ENCODE measurements around the gene EDDM3A. TPM values are rescaled to one million over a fixed set of nuclear protein-coding genes. Genes with fewer than 3 reads are reported as not detected.
"Not testable (repeated sequence)": the region's sequence is repeated elsewhere in the genome, so short reads cannot be mapped to it uniquely, and the experiment has no call there.

The EDDM3A gene
- total and polyA plus RNA-seq, 8 donors, result 0.15 to 0.47 (median 0.23) TPM; not detected in 4

DNA sequence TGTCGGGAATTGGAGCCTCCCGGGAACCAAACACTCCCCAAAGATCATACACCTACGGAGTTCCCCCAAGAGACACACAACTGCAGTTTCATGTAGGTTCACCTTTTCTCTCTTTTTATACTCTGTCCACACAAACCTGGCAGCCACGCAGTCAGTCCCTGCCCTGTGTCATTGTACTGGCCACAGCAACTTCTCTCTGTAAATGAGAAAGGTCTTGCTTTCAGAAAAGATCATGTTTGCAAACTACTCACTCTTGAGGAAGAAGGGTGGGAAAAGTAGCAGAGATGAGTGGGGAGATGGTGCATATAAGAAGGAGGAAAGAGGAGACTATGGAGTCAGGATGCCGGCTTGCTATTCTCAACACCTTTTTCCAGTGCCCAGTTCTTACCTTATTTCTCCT, 46.8 kb upstream of the EDDM3A start:
- DNase-seq (no peak), ATAC-seq (no peak)
- TF ChIP-seq, protein P1, sequence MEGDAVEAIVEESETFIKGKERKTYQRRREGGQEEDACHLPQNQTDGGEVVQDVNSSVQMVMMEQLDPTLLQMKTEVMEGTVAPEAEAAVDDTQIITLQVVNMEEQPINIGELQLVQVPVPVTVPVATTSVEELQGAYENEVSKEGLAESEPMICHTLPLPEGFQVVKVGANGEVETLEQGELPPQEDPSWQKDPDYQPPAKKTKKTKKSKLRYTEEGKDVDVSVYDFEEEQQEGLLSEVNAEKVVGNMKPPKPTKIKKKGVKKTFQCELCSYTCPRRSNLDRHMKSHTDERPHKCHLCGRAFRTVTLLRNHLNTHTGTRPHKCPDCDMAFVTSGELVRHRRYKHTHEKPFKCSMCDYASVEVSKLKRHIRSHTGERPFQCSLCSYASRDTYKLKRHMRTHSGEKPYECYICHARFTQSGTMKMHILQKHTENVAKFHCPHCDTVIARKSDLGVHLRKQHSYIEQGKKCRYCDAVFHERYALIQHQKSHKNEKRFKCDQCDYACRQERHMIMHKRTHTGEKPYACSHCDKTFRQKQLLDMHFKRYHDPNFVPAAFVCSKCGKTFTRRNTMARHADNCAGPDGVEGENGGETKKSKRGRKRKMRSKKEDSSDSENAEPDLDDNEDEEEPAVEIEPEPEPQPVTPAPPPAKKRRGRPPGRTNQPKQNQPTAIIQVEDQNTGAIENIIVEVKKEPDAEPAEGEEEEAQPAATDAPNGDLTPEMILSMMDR (IDR thresholded peaks at IDR 0.05), result no peak
- no peaks in the 10 kb centered on the region for H3K9me3 ChIP-seq
- H3K27me3 ChIP-seq, result no peaks in the 10 kb centered on the region
- no peak overlapping the region for H3K4me3 ChIP-seq
- H3K4me1 ChIP-seq, result peaks cover 0 to 11% of the 10 kb centered on the region in 2 donors
- H3K36me3 ChIP-seq, result no peaks in the 10 kb centered on the region
- intact Hi-C loops (cut with DNase I), result loop anchor here in 1 of 2 donors (5.0 kb wide), 1 partner anchor 158 kb away; no protein-coding TSS in a partner anchor
- H3K27ac ChIP-seq, result no peak overlapping the region

DNA sequence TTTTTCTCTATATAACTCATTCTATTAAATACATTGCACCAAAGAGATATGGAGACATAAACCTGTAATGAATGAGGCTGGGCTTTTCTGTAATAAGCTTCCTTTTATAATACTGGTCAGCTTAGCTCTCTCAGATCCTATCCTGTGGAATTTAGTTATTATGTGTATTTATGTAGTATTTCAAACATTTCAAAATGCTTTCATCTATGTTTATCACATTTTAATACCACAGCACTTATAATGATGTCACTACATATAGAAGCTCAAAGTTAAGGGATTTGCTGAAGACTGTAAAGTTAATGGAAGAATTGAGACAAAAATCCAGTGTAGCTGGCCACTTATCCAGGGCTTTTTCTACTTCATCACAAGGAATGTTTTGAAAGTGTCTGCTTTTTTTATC, 45.8 kb upstream of the EDDM3A start:
- Histone ChIP-seq H3K4me3 (no peak overlapping the region), H3K27me3 (no peaks in the 10 kb centered on the region), H3K27ac (no peak overlapping the region), H3K9me3 (no peaks in the 10 kb centered on the region), H3K36me3 (no peaks in the 10 kb centered on the region), H3K4me1 (peaks cover 0 to 11% of the 10 kb centered on the region in 2 donors)
- ATAC-seq (no peak), DNase-seq (no peak)
- TF ChIP-seq, protein P1 (IDR thresholded peaks at IDR 0.05), result no peak
- intact Hi-C loops (cut with DNase I), result loop anchor here in 1 of 2 donors (5.0 kb wide), 1 partner anchor 157 kb away; no protein-coding TSS in a partner anchor

- H3K27ac ChIP-seq; ATAC-seq; H3K27me3 ChIP-seq; DNase-seq; H3K36me3 ChIP-seq; intact Hi-C loops (cut with DNase I); H3K9me3 ChIP-seq; H3K4me3 ChIP-seq: not testable (repeated sequence)
- peaks cover 0 to 11% of the 10 kb centered on the region in 2 donors for H3K4me1 ChIP-seq
Observed at GRCh38 chr14:20700965-20701364, 44.7 kb upstream of the EDDM3A start.

DNA sequence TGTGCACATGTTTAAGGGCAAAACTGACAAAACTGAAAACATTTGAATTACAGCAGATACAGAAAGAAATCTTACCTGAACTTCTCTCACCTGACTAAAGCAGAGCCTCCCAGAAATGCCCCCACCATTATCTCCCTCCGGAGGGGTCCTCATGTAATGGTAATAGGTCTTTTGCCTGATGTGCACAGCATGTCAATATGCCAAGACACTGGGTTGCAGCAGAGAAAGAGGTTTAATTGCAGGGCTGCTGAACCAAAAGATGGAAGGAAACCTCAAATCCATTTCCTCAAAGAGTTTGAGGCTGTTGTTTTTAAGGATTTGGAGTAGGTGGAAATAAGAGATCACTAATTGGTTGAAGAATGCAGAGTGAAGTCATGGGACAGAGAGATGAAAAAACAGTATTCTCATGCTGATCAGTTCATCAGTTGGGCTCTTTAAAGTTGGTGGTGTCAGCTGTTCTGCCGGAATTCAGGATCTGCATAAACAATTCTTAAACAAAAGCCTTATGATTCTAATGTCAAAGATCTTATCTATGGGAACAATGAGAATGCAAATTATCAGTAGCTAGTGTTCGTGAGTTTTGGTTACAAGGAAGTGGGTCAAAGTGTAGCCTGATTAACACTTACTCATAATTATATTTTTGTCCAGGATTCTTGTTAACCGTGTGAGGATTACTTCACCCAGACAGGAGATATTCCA, 38.9 kb upstream of the EDDM3A start:
- TF ChIP-seq, protein P1 (IDR thresholded peaks at IDR 0.05), result no peak
- Histone ChIP-seq H3K27me3 (no peaks in the 10 kb centered on the region), H3K4me3 (no peak overlapping the region), H3K9me3 (no peaks in the 10 kb centered on the region), H3K36me3 (no peaks in the 10 kb centered on the region), H3K4me1 (peaks cover 10 to 15% of the 10 kb centered on the region in 2 donors), H3K27ac (peak overlapping the region; percentile 33 to 69)
- DNase-seq (no peak), ATAC-seq (no peak)
- intact Hi-C loops (cut with DNase I), result no loop called here

- ATAC-seq (peak; percentile 58), DNase-seq (peak in 1 of 4 donors; percentile 85)
- Histone ChIP-seq H3K4me1 (peaks cover 10 to 17% of the 10 kb centered on the region in 2 donors), H3K36me3 (no peaks in the 10 kb centered on the region), H3K27ac (peak overlapping the region; percentile 33 to 69), H3K9me3 (no peaks in the 10 kb centered on the region), H3K4me3 (no peak overlapping the region), H3K27me3 (no peaks in the 10 kb centered on the region)
- intact Hi-C loops (cut with DNase I), result no loop called here
- TF ChIP-seq, protein P1 (IDR thresholded peaks at IDR 0.05), result no peak
Observed at GRCh38 chr14:20707622-20708021, 38.1 kb upstream of the EDDM3A start.
